ENCODE data around the gene OR4D2. TPM values are rescaled to one million over a fixed set of nuclear protein-coding genes. Genes with fewer than 3 reads are reported as not detected.

OR4D2 gene
- polyA plus RNA-seq, 1 donor (not counting 4 experiments of a cell fraction or from before 2014, with no cell fraction given) = not detected

- FAIRE-seq = no peak
- H3K36me3 ChIP-seq (ENCODE audit: control insufficient read depth in 2 of 2, extremely low read depth in 1 of 2, insufficient read depth in 2 of 2, low read length in 2 of 2) = peaks cover 7 to 9% of the 10 kb centered on the region in 2 experiments
These were observed 39.2 kb downstream of the OR4D2 start for GRCh38 chr17:58205936-58206335.

GRCh38 chr17:58207451-58207850 lies 40.7 kb downstream of the OR4D2 start:
- DNase-seq (ENCODE audit: low read depth, low spot score) (no peak), FAIRE-seq (no peak)
- Histone ChIP-seq H3K9me1 (ENCODE audit: control insufficient read depth, extremely low read depth, insufficient read depth, low read length) (no peaks in the 10 kb centered on the region), H2AFZ (ENCODE audit: control insufficient read depth, low read length) (no peak overlapping the region), H4K20me1 (ENCODE audit: control insufficient read depth, extremely low read depth, insufficient read depth, low read length) (no peaks in the 10 kb centered on the region), H3K9me3 (ENCODE audit: control insufficient read depth, low read depth, low read length) (no peaks in the 10 kb centered on the region), H3K4me1 (ENCODE audit: control insufficient read depth, extremely low read depth, insufficient read depth, low read length) (no peaks in the 10 kb centered on the region), H3K4me2 (ENCODE audit: control insufficient read depth, extremely low read depth, insufficient read depth, low read depth, low read length) (no peak overlapping the region), H3K9ac (ENCODE audit: control insufficient read depth, extremely low read depth, insufficient read depth, low read length) (no peak overlapping the region), H3K4me3 (ENCODE audit: control insufficient read depth in 2 of 3, extremely low read depth in 1 of 3, insufficient read depth in 2 of 3, low read depth in 1 of 3, low read length in 3 of 3) (no peak overlapping the region), H3K27ac (ENCODE audit: control insufficient read depth, insufficient read depth, low read length) (no peak overlapping the region), H3K36me3 (ENCODE audit: control insufficient read depth in 2 of 2, extremely low read depth in 1 of 2, insufficient read depth in 2 of 2, low read length in 2 of 2) (peaks cover 12% of the 10 kb centered on the region in 2 experiments), H3K27me3 (ENCODE audit: control insufficient read depth, extremely low read depth, insufficient read depth, low read length) (no peaks in the 10 kb centered on the region), H3K79me2 (ENCODE audit: control insufficient read depth, insufficient read depth, low read length) (no peaks in the 10 kb centered on the region)
- TF ChIP-seq CTCF (optimal IDR thresholded peaks at IDR 0.05 in 1 of 3, IDR thresholded peaks at IDR 0.05 in 1 of 3, conservative IDR thresholded peaks at IDR 0.05 in 1 of 3; ENCODE audit: extremely low read depth in 1 of 3, insufficient read depth in 2 of 3, low read length in 3 of 3) = no peak
- no peak for TF ChIP-seq EZH2 (IDR thresholded peaks at IDR 0.05; ENCODE audit: low read length)
- dilution Hi-C loops (cut with MboI; ENCODE audit: extremely low pct_ligation_motif_present, low sequenced_read_pairs) = no loop called here

More at GRCh38 chr17:58205936-58206335, 39.2 kb downstream of the OR4D2 start:
- Histone ChIP-seq H3K4me1 (ENCODE audit: control insufficient read depth, extremely low read depth, insufficient read depth, low read length) (no peaks in the 10 kb centered on the region), H2AFZ (ENCODE audit: control insufficient read depth, low read length) (no peak overlapping the region), H3K27me3 (ENCODE audit: control insufficient read depth, extremely low read depth, insufficient read depth, low read length) (no peaks in the 10 kb centered on the region), H3K9ac (ENCODE audit: control insufficient read depth, extremely low read depth, insufficient read depth, low read length) (no peak overlapping the region), H4K20me1 (ENCODE audit: control insufficient read depth, extremely low read depth, insufficient read depth, low read length) (no peaks in the 10 kb centered on the region), H3K9me3 (ENCODE audit: control insufficient read depth, low read depth, low read length) (no peaks in the 10 kb centered on the region), H3K79me2 (ENCODE audit: control insufficient read depth, insufficient read depth, low read length) (no peaks in the 10 kb centered on the region), H3K4me2 (ENCODE audit: control insufficient read depth, extremely low read depth, insufficient read depth, low read depth, low read length) (no peak overlapping the region), H3K4me3 (ENCODE audit: control insufficient read depth in 2 of 3, extremely low read depth in 1 of 3, insufficient read depth in 2 of 3, low read depth in 1 of 3, low read length in 3 of 3) (no peak overlapping the region), H3K27ac (ENCODE audit: control insufficient read depth, insufficient read depth, low read length) (no peak overlapping the region), H3K9me1 (ENCODE audit: control insufficient read depth, extremely low read depth, insufficient read depth, low read length) (no peaks in the 10 kb centered on the region)
- dilution Hi-C loops (cut with MboI; ENCODE audit: extremely low pct_ligation_motif_present, low sequenced_read_pairs) = no loop called here
- TF ChIP-seq EZH2 (IDR thresholded peaks at IDR 0.05; ENCODE audit: low read length) (no peak), CTCF (optimal IDR thresholded peaks at IDR 0.05 in 1 of 3, IDR thresholded peaks at IDR 0.05 in 1 of 3, conservative IDR thresholded peaks at IDR 0.05 in 1 of 3; ENCODE audit: extremely low read depth in 1 of 3, insufficient read depth in 2 of 3, low read length in 3 of 3) (no peak)
- no peak for DNase-seq (ENCODE audit: low read depth, low spot score)

All from keratinocyte (primary cell).